GM19043 (cell line): Measurements from ENCODE around the gene LZTR1.
"Not testable (repeated sequence)": the region's sequence is repeated elsewhere in the genome, so short reads cannot be mapped to it uniquely, and the experiment has no call there.

Experiments
- ATAC-seq: cut with Tn5 transposase; IDR thresholded peaks from one replicate; pipeline ENCODE4 v1.9.1; 2021; ENCODE audit warnings: low read depth; ENCODE audit not compliant: unreplicated experiment

LZTR1 gene

DNA sequence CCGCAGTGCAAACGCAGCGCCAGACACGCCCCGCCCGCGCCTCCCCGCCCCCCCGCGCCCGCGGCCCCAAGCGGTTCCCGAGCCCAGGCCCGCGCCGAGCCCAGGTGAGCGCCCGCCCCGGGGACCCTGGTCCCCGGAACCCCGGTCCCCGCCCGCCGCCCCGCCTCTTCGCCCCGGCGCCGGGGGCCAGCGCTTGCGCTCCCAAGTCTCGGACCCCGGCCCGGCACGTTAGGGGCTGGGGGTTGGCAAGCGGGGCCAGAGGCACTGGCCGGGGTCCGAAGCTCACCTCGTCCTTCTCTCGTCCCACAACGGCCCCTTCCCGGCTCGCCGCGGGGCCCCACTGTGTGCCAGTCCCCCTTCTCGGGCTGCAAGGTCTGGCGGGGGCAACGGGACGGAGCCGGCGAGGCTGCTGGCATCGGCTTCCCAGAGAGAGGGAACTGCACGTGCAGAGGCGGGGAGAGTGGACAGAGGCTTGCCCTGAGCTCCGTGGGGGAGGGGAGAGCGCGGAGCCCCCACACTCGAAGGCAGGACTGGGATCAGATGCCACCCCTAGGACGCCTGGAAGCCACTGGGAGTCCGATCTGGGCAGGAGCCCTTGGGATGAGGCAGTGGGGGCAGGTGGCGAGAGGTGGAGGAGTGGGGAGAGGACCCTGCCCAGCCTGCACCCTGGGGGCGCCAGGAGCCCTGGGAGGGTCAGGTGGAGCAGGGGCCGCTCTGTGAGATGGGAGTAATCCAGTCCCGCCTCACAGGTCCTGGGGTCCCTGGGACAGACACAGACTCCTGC is 16.8 kb upstream of the LZTR1 start:
- ATAC-seq, result no peak

DNA sequence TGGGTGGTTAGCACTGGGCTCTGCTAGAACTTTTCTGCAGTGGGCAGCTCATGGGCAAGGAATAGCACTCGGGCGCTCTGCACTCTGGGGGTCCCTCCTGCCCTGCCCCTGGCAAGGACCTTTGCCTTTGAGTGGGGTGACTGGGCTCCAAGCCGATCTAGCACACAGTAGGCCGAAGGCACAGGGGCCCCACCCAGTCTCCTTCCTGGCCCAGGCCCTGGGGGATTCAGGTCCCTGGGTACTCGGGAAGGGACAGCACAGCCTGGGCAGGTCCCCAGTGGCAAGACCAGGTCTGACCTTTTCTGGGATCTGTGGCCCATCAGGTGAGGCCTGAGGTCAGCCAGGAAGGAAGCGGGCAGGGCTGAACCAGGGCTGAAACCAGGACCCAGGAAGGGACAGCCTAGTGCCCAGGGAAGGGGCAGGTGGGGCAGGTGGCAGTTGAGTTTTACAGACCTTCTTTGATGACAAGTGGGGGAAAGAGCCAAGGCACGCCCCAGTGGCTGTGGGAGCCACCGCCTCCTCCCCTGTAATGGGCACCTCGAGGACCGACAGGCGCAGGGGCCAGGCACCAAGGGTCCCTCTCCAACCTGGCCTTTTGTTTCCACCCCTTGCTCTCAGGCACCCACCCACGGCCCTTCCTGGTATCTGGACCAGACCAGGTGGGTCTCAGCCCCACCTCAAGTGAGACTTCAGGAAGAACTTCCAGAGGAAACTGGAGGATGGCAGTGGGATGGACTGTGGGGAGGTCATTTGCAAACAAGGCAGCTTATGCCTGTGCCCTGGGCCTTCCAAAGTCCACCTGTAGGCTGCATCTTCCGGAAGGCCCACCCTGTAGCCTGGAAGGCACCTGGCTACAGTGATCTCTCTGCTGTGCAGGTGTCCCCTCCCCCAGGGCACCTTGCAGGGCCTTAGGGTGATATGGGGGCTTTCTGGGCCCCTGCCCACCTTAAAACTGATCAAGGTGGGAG is 15.9 kb upstream of the LZTR1 start:
- no peak for ATAC-seq

DNA sequence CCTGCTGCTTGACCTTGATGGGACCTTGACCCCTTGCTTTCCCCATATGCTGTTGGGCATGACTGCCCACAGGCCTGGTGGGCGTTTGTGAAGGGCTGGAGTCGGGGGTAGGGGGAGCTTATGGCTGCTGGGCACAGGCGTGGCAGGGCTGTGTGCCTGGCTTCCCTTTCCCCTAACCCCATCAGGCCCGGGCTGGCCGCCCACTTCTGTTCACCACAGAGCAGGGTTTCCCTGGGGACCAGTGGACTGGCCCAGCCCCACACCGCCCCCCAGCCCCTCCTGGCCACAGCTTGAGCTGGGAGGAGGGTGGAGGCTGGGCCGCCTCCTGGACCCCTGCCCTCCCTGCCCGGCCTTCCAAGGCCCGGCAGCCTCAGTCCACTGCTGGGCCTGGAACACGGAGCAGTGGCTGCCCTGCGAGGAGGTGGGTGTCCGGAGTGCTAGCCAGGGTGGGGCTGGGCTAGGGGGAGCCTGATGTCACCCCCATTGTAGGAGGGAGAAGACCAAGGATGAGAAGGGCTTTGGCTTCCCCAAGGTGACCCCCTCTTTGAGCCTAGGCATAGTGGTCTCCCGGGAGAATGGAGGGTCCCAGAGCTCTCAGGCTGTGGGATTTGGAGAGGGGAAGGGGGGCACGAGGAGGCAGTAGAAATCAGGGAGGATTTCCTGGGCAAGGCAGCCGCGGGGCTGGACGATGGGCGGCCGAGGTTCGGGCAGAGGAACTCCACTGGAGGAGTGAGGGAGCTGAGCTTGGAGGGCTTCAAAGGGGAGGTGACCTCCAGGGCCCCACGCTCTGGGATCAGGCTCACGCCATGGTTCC is 15.0 kb upstream of the LZTR1 start, which contains the start of gene AIFM3:
Gene AIFM3 (plus strand): TSS at position 373 of the 814 bp plus-strand sequence. CDS start 690 bp downstream, outside the sequence.
- ATAC-seq, result no peak

- no peak for ATAC-seq
These were observed 14.3 kb upstream of the LZTR1 start for GRCh38 chr22:20967697-20968211.

- no peak for ATAC-seq
These were observed 13.7 kb upstream of the LZTR1 start for GRCh38 chr22:20968281-20968977.

DNA sequence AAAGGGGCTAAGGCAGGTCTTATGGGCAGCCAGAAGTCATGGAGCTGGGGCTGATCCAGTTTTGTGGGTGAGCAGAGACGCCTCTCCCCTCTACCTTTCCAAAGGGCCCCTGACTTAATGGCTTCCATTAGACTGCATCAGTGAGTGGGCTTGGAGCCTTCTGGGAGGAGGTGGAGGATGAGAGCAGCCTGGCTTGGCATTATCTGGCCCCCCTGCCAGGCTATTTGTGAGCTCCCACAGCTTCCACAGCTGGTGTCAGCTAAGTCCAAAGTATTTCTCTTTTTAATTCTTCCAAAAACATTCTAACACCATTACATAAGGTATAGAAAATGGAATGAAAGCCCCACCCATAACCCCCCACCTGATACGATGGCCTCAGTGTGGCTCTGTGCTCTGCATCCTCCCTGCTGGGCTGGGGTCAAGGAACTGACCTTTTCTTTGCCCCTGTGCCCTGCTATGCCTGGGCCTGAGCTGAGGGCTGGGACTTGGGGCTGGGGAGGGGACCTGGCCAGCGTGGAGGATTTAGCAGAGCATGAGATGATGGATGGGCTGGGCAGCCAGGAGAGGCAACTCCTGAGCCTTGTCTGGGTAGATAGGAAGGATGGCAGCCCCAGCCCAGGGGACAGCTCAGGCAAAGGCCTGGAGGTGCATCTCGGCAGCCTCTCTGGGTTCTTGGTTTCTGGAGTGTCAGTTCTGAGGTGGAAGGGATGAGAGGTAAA is 11.0 kb upstream of the LZTR1 start:
- ATAC-seq, result no peak

DNA sequence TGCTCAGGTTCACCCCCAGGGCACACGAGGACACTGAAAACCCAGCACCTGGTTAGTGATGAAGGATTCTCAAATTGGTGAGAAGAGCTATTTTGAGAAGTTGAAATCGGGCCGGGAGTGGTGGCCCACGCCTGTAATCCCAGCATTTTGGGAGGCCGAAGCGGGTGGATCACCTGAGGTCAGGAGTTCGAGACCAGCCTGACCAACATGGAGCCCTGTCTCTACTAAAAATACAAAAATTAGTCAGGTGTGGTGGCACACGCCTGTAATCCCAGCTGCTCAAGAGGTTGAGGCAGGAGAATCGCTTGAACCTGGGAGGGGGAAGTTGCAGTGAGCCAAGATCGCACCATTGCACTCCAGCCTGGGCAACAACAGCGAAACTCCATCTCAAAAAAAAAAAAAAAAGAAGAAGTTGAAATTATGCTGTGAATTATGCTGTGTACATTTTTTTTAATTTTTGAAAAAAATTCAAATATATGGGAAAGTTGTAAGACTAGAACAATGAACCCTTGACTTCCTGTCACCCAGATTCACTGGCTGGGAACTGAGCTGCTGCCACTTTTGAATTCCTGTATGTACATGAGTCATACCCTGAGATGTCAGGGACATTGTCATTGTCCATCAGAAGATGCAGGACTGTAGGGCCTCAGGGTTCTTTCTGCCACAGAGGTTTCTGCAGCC is 9.9 kb upstream of the LZTR1 start:
- not testable (repeated sequence) for ATAC-seq

DNA sequence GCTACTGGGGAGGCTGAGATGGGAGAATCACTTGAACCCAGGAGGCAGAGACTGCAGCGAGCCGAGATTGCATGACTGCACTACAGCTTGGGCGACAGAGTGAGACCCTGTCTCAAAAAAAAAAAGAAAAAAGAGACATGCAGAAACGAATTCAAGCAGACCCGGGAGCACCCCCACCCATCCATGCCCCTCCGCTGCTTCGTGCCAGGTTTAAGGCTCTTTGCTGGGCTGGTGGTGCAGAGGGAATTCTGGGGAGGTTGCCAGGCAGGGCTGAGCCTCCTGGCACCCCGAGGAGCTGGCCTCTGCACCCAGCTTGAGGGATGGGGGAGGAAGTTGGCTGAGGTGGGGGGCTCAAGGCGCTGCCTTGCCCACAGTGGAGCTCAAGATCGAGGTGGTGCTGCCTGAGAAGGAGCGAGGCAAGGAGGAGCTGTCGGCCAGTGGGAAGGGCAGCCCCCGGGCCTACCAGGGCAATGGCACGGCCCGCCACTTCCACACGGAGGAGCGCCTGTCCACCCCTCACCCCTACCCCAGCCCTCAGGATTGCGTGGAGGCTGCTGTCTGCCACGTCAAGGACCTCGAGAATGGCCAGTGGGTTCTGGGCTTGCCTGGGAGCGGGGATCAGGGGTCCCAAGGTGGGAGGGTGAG is 9.0 kb upstream of the LZTR1 start:
- no peak for ATAC-seq

- no peak for ATAC-seq
These were observed 8.3 kb upstream of the LZTR1 start for GRCh38 chr22:20973634-20974286.

GRCh38 chr22:20974336-20974955 is 7.7 kb upstream of the LZTR1 start:
- no peak for ATAC-seq

- no peak for ATAC-seq
These were observed 6.4 kb upstream of the LZTR1 start for GRCh38 chr22:20975541-20976290.

DNA sequence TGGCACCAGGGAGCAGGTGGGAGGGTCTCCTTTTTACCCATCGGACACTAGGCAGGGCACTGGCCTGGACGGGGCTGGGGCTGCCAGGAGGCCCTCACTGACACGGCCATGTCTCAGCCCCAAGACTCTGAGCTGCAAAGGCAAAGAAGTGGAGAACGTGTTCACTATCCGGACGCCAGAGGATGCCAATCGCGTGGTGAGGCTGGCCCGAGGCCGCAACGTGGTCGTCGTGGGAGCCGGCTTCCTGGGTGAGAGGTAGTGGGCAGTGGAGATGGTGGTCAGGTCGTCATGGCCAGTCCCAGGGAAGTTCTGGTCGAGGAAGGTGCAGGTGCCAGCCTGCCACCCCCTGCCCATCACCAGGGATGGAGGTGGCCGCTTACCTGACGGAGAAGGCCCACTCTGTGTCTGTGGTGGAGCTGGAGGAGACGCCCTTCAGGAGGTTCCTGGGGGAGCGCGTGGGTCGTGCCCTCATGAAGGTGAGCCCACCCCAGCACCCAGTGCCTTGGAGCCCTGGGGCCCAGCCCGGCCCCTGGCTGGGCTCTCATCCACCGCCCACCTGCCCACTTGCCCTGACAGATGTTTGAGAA is 5.7 kb upstream of the LZTR1 start:
- ATAC-seq, result no peak

- no peak for ATAC-seq
These were observed 5.1 kb upstream of the LZTR1 start for GRCh38 chr22:20977019-20977418.

DNA sequence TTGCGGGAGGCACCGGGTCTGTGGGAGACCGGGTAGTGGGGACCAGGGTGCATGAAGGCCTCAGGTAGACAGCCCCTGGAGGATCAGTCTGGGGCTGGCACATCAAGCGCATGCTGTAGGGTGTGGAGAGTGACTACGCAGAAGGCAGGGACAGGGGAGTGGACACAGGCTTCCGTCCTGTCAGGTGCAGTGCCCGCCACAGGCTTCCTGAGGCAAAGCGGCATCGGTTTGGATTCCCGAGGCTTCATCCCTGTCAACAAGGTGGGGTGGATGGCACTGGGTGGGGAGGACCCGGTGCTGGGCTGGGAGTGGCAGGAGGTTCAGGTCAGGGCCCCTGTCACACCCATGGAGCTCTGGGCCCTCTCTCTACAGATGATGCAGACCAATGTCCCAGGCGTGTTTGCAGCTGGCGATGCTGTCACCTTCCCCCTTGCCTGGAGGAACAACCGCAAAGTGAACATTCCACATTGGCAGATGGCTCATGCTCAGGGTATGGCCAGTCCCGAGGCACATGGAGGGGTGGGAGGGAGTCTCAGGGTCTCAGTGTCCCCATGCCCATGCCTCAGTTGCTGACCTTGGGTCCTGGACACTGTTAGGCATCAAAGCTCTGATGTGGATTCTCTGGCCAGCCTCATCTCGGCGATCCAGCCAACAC is 4.5 kb upstream of the LZTR1 start:
- no peak for ATAC-seq

DNA sequence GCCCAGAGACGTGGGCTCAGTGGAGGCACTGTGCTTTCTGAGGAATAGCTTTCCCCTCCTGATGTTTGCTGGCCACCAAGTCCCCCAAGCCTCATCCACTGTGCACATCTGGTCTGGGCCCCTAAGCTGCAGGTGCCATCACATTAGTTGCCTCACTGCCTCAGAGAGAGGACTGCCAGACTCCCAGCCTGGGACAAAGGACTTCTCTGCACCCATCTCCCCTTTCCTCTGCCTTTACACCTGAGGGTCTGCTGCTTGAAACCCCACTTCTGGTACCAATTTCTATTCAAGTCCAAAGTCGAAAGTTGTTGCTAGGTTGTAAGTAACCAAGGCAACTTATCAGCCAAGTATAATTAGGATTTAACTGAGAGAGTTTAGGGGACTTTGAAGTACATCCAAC is 3.7 kb upstream of the LZTR1 start:
- no peak for ATAC-seq
